Activated T-helper 17 cell treated with anti-CD3 and anti-CD28 coated beads, Interleukin-2, amount 50 U/mL, for 72 hours (primary cell): Measurements from ENCODE around the gene SLC38A2. TPM values are rescaled to one million over a fixed set of nuclear protein-coding genes. Genes with fewer than 3 reads are reported as not detected.

Experiments used
- ATAC-seq: fragments of 150-1000 bp; cut with Tn5 transposase; replicated peaks from 2 replicates; pipeline ENCODE4 v1.10.0; 2021; ENCODE audit warnings: mild to moderate bottlenecking, moderate library complexity
- H3K27ac Mint-ChIP-seq: one replicate; pipeline ENCODE4 v1.8.0; 2022; ENCODE audit warnings: mixed read lengths
- H3K27me3 Mint-ChIP-seq: one replicate; pipeline ENCODE4 v1.8.0; 2022; ENCODE audit warnings: mixed read lengths
- H3K36me3 Mint-ChIP-seq: one replicate; pipeline ENCODE4 v1.8.0; 2022; ENCODE audit warnings: low read depth, mild to moderate bottlenecking, mixed read lengths
- H3K4me1 Mint-ChIP-seq: one replicate; pipeline ENCODE4 v1.8.0; 2022; ENCODE audit warnings: mixed read lengths
- H3K4me3 Mint-ChIP-seq: one replicate; pipeline ENCODE4 v1.8.0; 2022; ENCODE audit warnings: mild to moderate bottlenecking, mixed read lengths
- H3K9me3 Mint-ChIP-seq: one replicate; pipeline ENCODE4 v1.8.0; 2022; ENCODE audit warnings: mixed read lengths
- total RNA-seq, 2 donors: library from RNA; stranded (reverse); gene quantifications; one replicate each; pipeline ENCODE4 v1.2.3, GENCODE V29; 2022

Gene SLC38A2
- total RNA-seq, 2 donors from 2014 or later = 203 to 206 TPM

GRCh38 chr12:46374310-46374709 is 1.7 kb upstream of the SLC38A2 start:
- Mint-ChIP-seq H3K27me3 (no peaks in the 10 kb centered on the region), H3K4me1 (peaks cover 36% of the 10 kb centered on the region), H3K36me3 (peaks cover 39% of the 10 kb centered on the region), H3K4me3 (peak overlapping the region; percentile 95), H3K27ac (peak overlapping the region; percentile 99), H3K9me3 (no peaks in the 10 kb centered on the region)
- no peak for ATAC-seq

- Mint-ChIP-seq H3K27ac (peak overlapping the region; percentile 99), H3K27me3 (no peaks in the 10 kb centered on the region), H3K36me3 (peaks cover 46% of the 10 kb centered on the region), H3K9me3 (no peaks in the 10 kb centered on the region), H3K4me1 (peaks cover 37% of the 10 kb centered on the region), H3K4me3 (peak overlapping the region; percentile 95)
- ATAC-seq = no peak
Observed at GRCh38 chr12:46373301-46374296, 1.0 kb upstream of the SLC38A2 start.

- Mint-ChIP-seq H3K27me3 (no peaks in the 10 kb centered on the region), H3K36me3 (peaks cover 63% of the 10 kb centered on the region), H3K4me3 (peak overlapping the region; percentile 95), H3K9me3 (no peaks in the 10 kb centered on the region), H3K27ac (peak overlapping the region; percentile 99), H3K4me1 (peaks cover 43% of the 10 kb centered on the region)
- ATAC-seq = peak; percentile 37
Observed at GRCh38 chr12:46371718-46372543, 642 bp downstream of the SLC38A2 start.

GRCh38 chr12:46370792-46371717 is 1.5 kb downstream of the SLC38A2 start:
- peak overlapping the region; percentile 99 for H3K27ac Mint-ChIP-seq
- H3K27me3 Mint-ChIP-seq = no peaks in the 10 kb centered on the region
- peak; percentile 62 for ATAC-seq
- H3K36me3 Mint-ChIP-seq = peaks cover 72% of the 10 kb centered on the region
- H3K4me1 Mint-ChIP-seq = peaks cover 41% of the 10 kb centered on the region
- H3K9me3 Mint-ChIP-seq = no peaks in the 10 kb centered on the region
- peak overlapping the region; percentile 95 for H3K4me3 Mint-ChIP-seq

- ATAC-seq = no peak
Observed at GRCh38 chr12:46370380-46370734, 2.2 kb downstream of the SLC38A2 start.

GRCh38 chr12:46369474-46370379 is 2.8 kb downstream of the SLC38A2 start:
- Mint-ChIP-seq H3K4me1 (peaks cover 41% of the 10 kb centered on the region), H3K27ac (peak overlapping the region; percentile 99), H3K27me3 (no peaks in the 10 kb centered on the region), H3K9me3 (no peaks in the 10 kb centered on the region), H3K4me3 (peak overlapping the region; percentile 95), H3K36me3 (peaks cover 85% of the 10 kb centered on the region)
- ATAC-seq = no peak

More at GRCh38 chr12:46370380-46370734, 2.2 kb downstream of the SLC38A2 start:
- Mint-ChIP-seq H3K27me3 (no peaks in the 10 kb centered on the region), H3K9me3 (no peaks in the 10 kb centered on the region), H3K4me1 (peaks cover 41% of the 10 kb centered on the region), H3K27ac (peak overlapping the region; percentile 99), H3K36me3 (peaks cover 79% of the 10 kb centered on the region), H3K4me3 (peak overlapping the region; percentile 95)

- H3K36me3 Mint-ChIP-seq = peaks cover 91% of the 10 kb centered on the region
- H3K9me3 Mint-ChIP-seq = no peaks in the 10 kb centered on the region
- H3K4me3 Mint-ChIP-seq = peak overlapping the region; percentile 95
- ATAC-seq = no peak
- H3K27ac Mint-ChIP-seq = no peak overlapping the region
- no peaks in the 10 kb centered on the region for H3K27me3 Mint-ChIP-seq
- peaks cover 36% of the 10 kb centered on the region for H3K4me1 Mint-ChIP-seq
Observed at GRCh38 chr12:46369095-46369473, 3.5 kb downstream of the SLC38A2 start.

- Mint-ChIP-seq H3K4me3 (peak overlapping the region; percentile 95), H3K27me3 (no peaks in the 10 kb centered on the region), H3K9me3 (no peaks in the 10 kb centered on the region), H3K4me1 (peaks cover 34% of the 10 kb centered on the region), H3K27ac (peak overlapping the region; percentile 80), H3K36me3 (peaks cover 95% of the 10 kb centered on the region)
- ATAC-seq = no peak
Observed at GRCh38 chr12:46368684-46369083, 3.9 kb downstream of the SLC38A2 start.

GRCh38 chr12:46368138-46368537 is 4.4 kb downstream of the SLC38A2 start:
- Mint-ChIP-seq H3K4me3 (peak overlapping the region; percentile 95), H3K9me3 (no peaks in the 10 kb centered on the region), H3K27me3 (no peaks in the 10 kb centered on the region), H3K4me1 (peaks cover 33% of the 10 kb centered on the region), H3K27ac (peak overlapping the region; percentile 80), H3K36me3 (peaks cover 100% of the 10 kb centered on the region)
- no peak for ATAC-seq

GRCh38 chr12:46367351-46368029 is 5.1 kb downstream of the SLC38A2 start:
- H3K27ac Mint-ChIP-seq = peak overlapping the region; percentile 80
- H3K4me3 Mint-ChIP-seq = peak overlapping the region; percentile 95
- peaks cover 100% of the 10 kb centered on the region for H3K36me3 Mint-ChIP-seq
- ATAC-seq = no peak
- no peaks in the 10 kb centered on the region for H3K27me3 Mint-ChIP-seq
- no peaks in the 10 kb centered on the region for H3K9me3 Mint-ChIP-seq
- peaks cover 39% of the 10 kb centered on the region for H3K4me1 Mint-ChIP-seq

- Mint-ChIP-seq H3K27ac (no peak overlapping the region), H3K4me1 (peaks cover 46% of the 10 kb centered on the region), H3K4me3 (peak overlapping the region; percentile 95), H3K9me3 (no peaks in the 10 kb centered on the region), H3K36me3 (peaks cover 100% of the 10 kb centered on the region), H3K27me3 (no peaks in the 10 kb centered on the region)
- no peak for ATAC-seq
Observed at GRCh38 chr12:46366771-46367170, 5.8 kb downstream of the SLC38A2 start.

GRCh38 chr12:46365951-46366379 is 6.6 kb downstream of the SLC38A2 start:
- no peak overlapping the region for H3K27ac Mint-ChIP-seq
- no peaks in the 10 kb centered on the region for H3K27me3 Mint-ChIP-seq
- ATAC-seq = no peak
- H3K9me3 Mint-ChIP-seq = no peaks in the 10 kb centered on the region
- peak overlapping the region; percentile 31 for H3K4me3 Mint-ChIP-seq
- peaks cover 45% of the 10 kb centered on the region for H3K4me1 Mint-ChIP-seq
- H3K36me3 Mint-ChIP-seq = peaks cover 100% of the 10 kb centered on the region
